ENCODE results near the gene MAN1A1.
"Not testable (repeated sequence)": the region's sequence is repeated elsewhere in the genome, so short reads cannot be mapped to it uniquely, and the experiment has no call there.

The MAN1A1 gene

DNA sequence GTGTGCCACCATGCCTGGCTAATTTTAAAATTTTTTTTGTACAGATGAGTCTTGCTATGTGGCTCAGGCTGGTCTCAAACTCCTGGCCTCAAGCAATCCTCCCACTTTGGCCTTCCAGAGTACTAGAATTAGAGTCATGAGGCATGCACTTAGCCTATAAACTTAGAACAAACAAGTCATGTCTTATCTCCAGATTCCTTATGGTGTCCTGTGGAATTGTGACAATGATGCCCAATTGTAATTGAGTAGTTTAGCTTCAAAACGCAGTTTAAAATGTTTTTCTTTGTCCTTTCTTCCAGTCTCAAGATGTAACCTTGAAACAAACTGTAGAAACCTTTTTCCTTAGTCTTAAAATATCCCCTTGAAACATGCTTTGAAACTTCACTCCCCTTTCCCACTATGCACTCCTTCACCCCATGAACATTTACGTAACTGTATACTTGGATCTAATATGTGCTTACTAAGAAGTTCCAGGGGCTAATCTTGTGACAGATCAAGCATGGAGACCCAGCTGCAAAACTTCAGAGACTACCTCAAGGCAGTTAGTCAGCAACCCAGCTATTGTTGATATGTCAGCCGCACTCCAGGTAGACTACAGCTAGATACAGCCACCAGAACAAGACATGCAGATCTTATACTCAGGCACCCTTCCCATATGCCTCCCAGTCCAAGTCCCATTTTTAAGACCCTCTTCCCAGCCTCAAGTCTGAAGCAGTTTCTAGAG, 46.2 kb downstream of the MAN1A1 start:
- no peak for DNase-seq (ENCODE audit: low read depth)

DNA sequence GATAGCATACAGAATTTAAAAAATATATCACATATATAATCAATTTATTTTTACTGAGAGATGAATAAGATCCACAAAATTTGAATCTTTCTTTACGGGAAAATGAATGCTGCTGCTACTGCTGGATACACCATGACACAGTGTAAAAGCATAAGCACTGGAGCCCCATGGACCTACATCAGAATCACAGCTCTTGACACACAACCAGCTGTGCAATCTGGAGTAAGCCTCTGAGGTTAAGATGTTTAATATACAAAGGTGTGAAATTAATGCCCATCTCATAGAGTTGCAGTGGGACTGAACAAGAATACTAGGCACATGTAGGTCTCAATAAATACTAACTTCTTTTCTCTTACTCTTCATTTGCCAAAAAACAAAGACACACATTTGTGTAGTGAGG, 48.1 kb downstream of the MAN1A1 start:
- DNase-seq (ENCODE audit: low read depth) = no peak

DNA sequence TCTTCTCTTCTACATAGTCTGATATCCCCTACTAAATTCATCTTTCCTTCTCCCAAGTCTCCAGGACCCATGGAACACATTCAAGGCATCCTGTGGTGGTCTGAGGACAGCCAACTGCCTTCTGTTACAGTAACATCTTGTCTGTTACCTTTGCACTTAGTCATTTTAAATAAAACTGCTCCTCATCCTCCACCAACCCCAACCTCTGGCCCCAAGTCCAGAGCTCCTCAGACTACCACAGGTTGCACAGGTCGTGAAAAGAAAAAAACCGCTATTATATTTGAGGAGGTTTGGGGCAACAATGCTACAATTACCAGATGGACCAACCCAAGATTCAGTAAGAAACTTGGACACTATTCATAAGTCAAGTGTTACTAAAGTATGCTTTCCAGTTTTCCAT, 49.9 kb downstream of the MAN1A1 start:
- DNase-seq (ENCODE audit: low read depth) = no peak

DNA sequence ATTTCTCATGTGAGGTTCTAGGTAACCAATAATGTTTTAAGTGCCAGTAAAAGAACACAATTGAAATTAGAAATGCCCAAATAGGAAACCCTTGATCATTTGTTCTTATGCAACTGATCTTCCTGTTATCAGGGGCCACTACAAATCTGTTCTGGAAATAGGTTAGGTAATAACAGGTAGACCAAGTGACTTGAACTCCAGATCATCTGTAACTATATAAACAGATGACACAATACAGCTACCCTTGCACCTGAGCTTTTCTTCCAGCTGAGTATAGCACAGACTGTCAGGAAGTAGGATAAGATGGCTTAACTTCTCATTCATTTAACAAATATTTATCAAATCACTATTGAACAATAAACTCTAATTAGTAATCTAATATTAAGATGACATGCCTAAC, 52.5 kb downstream of the MAN1A1 start:
- no peak for DNase-seq (ENCODE audit: low read depth)

DNA sequence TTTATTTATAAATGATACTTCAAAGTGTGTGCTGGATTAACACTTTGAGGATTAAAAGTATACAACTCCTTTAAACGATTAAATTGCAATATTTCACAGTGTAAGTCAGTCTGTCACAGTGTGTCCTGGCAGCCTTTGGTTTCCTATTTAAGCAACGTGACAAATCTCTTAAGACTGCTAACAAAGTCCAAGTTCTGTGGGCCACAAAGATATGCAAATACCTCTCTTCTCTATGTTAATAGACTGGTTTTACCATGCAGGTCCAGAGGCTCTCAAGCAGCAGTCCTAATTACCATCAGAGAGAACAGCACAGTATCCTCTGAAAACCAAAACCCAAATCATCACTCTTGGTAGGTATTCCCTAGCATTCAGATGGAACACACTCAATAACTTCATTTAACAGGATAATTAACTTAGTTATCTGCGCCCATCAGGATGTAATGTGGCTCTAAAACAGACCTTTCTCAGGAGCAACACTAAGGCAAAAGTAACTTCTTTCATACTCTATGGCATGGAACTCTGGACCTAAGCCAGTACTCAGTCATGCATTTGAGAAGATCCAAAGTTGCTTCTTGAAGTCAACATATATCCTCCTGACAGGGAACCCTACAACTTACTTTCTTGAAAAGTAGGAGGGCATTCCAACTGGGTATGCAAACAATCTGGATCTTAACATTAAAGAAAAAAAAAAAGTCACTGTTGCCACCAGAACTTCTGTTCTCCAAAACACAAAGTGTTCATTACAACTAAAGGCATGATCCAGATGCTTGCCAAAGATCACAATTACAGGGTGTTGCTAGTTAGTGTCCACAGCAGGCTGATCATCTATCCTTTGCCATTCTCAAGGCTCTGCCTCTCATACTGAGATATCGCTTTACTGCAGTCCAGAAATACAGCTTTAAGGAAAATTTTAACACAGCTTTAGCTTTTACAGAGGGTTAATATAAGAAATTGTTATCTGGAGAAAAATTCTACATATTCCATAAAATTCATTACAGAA, 53.2 kb downstream of the MAN1A1 start:
- DNase-seq (ENCODE audit: low read depth) = no peak

DNA sequence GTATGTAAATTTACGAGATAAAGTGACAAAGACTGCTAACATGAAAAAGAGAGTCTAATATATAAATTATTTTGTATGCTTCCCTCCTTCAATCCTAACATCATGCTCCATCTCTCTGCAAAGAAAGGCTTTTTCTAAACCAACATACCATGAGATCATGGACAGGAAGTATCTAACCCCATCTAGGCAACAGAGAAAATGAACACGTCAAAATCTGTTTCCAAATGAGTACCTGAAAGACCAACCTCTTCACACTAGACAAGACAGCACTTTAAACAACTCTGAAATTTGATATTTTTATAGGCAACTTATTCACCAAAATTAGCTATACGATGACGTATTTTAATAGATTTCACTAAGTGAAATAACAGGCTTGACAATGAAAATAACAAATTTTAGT, 54.6 kb downstream of the MAN1A1 start:
- no peak for DNase-seq (ENCODE audit: low read depth)

DNA sequence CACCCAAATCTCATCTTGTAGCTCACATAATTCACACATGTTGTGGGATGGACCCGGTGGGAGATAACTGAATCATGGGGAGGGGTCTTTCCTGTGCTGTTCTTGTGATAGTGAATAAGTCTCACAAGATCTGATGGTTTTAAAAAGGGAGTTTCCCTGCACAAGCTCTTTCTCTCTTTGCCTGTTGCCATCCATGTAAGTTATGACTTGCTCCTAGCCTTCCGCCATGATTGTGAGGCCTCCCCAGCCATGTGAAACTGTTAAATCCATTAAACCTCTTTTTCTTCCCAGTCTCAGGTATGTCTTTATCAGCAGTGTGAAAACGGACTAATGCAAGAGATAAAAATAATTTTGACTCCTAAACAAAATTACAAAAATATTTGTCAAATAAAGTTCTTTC, 58.5 kb downstream of the MAN1A1 start:
- DNase-seq (ENCODE audit: low read depth) = not testable (repeated sequence)

DNA sequence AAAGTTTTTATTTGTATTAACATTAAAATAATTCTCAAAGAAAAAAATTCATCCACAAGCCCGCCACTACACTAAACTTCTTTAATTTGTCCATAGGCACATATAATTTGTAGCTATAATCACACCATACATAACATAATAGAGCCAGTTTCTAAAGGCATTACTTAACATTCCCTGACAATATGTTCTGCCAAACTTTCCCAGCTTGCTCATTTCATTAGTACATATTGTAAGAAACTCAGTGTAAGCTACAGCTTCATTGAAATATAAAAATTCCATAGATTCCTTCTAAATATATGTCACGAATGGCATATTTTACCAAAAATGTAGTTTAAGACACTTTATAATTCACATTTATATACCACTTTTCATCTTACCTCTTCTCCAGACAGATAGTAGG, 59.3 kb downstream of the MAN1A1 start:
- DNase-seq (ENCODE audit: low read depth) = no peak

DNA sequence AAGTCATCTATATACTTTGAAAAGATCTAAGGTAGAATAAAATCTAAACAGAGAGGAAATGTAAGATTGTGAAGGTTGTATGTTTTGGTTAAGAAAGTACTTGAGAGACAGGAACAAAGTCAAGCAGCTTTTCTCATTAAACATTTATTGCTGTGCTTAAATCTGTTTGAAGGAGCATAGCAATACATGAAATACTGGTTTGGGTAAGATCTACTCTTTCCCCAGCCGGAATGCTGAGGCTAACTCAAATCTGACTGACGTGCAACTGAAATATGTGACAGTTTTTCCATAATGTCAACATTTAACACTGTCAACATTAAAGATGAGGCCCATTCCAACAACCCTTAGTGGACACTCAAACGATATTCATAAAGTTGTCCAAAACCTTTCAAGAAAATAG, 59.9 kb downstream of the MAN1A1 start:
- no peak for DNase-seq (ENCODE audit: low read depth)

DNA sequence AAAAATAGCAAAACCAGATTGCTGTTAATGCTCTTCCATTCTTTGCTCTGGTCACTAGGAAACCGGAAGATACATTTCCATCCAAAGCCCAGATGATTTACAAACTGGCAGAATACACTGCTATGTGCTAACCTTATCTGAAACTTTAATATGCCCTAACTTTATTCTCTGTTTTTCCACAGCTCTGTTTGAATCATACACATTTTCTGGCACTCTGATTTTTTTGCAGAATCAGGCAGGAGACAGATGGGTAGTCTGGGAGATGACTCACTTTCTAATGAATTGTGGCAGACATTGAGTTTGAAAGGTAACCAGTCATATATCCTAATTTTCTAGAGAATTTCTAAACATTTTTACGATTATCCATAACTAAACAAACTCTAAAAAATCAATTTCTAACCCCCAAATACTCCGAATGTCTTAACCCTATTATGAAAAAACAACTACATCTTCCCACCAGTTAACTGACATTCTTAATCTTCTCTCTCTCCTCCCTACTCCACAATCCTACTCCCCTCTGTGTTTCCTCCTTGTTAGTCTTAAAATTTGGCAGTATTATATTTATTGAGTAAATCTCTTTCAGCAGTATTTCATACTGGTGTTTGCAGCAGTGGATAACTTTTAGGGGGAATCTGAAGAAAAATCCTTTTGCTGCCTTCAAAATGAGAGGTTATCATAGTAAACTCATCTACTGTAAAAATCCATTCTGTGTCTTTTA, 63.5 kb downstream of the MAN1A1 start:
- no peak for DNase-seq (ENCODE audit: low read depth)

DNA sequence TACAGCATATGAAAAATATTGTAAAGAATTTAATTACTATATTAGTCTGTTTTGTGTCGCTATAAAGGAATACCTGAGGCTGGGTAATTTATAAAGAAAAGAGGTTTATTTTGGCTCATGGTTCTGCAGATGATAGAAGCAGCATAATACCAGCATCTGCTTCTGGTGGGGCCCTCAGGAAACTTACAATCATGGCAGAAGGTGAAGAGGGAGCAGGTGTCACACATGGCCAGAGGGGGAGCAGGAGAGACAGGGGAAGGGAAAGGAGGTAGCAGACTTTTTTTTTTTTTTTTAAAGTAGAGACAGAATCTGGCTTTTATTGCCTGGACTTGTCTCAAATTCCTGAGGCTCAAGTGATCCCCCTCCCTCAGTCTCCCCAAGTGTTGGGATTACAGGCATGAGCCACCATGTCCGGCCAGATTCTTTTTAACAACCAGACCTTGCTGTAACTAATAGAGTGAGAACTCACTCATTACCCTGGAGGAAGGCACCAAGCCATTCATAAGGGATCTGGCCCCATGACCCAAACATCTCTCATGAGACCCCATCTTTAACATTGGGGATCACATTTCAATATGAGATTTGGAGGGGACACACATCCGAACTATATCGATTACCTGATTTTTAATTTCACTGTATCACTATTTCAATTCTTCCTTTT, 64.6 kb downstream of the MAN1A1 start:
- DNase-seq (ENCODE audit: low read depth) = no peak

DNA sequence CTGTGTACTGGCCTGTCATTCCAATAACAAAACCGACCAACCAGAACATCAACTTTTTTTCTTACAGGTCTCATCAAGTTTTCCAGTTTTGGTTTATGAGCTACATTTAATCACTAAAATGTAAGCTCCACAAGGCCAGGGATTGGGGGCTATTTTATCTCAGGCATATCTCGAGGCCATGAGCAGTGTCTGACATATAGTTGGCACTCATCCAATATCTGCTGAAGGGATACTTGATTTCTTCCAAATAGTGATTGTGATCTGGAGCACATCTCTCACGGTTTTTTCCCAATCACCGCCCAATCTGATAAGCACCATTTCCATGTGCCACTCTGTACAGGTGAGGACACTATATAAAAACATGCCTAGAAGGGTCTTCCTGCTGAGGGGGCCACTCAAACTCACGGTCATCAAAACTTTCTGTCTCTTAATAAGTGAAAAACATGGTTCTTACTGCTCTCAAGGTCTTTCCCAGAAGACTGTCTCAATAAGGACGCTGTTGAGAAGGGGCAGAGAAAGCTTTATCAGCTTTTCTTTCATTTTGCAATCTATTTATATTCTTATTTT, 65.5 kb downstream of the MAN1A1 start:
- DNase-seq (ENCODE audit: low read depth) = no peak

DNA sequence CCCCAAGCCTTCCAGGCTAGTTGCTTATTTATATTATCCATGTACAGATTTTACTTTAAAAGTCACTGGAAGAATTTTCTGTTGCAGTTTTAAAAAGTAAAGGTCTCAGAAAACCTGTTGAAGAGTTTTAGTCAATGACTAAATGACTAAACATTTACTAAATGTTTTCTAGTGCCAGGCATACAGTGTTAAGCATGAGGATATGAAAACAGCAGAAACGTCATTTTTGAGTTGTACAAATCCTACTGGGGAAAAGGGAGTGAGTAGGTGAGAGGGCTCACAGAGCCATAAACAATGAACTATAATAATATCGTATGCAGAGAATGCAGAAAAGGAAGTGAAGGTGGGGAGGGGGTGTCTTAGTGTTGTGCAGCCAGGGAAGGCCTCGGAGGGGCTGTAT, 66.3 kb downstream of the MAN1A1 start:
- DNase-seq (ENCODE audit: low read depth) = no peak

DNA sequence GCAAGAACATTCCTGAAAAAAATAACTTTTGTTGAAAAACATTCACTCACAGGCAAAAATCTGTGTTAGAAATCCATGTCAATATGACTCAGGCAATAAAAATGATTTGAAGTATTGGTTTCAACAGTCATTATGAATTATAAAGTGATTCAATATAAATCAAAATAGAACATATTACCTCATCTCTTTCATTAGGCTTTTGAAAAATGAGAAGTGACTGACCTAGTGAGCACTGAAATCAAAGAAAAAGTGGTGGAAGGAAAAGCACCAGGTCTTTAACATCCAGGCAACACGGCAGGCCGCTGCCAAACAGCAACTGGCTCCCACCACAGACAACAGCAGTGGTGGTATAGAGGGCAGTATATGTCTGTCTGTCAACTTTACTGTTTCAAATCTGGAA, 68.9 kb downstream of the MAN1A1 start:
- peak; percentile 11 for DNase-seq (ENCODE audit: low read depth)

DNA sequence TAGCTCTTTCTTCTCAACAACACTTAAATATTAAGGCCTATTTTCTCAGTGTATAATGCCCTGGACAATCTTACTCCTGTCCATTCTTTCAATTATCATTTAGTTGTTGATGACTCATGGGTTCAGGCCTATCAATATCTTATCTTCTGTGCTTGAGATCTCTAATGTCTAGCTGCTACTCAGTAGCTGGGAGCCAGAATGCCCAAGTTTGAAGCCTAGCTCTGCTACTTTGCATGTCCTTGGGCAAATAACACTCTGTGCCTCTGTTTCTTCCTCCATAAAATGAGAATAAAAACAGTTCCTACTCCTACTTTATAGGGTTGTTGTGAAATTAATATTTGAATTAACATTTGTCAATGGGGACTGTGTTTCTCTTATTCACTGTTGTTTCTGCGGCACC, 69.5 kb downstream of the MAN1A1 start:
- DNase-seq (ENCODE audit: low read depth) = no peak

DNA sequence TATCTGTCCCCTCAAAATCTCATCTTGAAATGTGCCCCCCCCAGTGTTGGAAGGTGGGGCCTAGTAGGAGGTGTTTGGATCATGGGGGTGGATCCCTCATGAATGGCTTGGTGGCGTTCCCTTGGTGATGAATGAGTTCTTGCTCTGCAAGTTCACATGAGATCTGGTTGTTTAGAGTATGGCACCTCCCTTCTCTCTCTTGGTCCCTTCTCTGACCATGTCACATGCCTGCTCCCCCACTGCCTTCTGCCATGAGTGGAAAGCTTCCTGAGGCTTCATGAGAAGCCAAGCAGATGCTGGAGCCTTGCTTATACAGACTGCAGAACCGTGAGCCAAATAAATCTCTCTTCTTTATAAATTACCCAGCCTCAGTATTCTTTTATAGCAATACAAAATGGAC, 70.9 kb downstream of the MAN1A1 start:
- DNase-seq (ENCODE audit: low read depth) = no peak

DNA sequence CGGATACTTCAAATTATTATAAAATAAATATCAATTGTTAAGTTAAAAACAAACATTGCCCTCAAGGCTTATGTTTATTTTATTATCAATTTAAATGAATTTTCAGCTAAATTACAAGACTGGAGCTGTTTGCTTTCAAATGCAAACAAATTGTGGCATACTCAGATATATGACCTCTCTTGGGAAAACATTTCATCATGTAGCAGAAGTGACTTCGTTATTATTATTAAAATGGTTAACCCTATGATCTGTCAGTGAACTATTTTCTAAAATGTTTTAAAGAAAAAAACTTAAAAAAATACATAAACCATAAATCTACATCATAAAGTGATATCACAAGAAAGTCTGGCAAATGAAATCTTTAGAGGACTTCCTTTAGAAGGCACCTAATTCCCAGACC, 72.5 kb downstream of the MAN1A1 start:
- DNase-seq (ENCODE audit: low read depth) = no peak

DNA sequence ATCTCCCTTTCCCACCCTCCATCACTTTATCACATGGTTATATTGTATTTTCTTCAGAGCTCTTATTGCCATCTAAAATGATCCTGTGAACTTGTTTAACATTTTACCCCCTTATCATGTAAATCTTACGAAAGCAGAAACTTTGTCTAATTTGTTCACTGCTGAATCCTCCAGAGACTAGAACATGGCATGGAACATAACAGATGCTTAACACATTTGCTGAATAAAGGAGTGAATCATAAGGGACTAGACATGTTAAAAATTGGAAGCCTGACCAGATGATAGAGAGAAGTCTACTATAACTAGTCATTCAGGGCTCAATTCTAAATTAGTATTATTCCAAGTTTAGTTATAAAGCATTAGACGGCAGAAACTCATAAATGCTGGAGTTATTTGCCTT, 73.3 kb downstream of the MAN1A1 start:
- DNase-seq (ENCODE audit: low read depth) = no peak

DNA sequence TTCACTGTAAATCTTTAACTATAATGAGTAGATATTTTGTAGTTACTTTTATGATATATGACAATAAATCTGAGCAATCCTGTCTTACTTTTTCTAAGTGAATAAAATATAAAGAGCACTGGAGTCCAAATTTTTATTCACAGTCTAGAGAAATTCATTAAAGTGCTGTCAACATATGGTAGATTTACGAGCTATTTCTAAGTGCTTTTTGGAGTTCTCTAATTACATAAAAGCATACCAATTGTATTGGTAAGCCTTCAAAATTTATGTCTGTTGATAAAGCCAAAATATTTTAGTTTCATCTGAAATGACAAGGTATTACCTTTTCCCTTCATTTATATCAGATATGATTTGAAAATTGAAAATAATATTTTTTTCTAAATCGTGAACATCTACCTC, 75.4 kb downstream of the MAN1A1 start:
- no peak for DNase-seq (ENCODE audit: low read depth)

DNA sequence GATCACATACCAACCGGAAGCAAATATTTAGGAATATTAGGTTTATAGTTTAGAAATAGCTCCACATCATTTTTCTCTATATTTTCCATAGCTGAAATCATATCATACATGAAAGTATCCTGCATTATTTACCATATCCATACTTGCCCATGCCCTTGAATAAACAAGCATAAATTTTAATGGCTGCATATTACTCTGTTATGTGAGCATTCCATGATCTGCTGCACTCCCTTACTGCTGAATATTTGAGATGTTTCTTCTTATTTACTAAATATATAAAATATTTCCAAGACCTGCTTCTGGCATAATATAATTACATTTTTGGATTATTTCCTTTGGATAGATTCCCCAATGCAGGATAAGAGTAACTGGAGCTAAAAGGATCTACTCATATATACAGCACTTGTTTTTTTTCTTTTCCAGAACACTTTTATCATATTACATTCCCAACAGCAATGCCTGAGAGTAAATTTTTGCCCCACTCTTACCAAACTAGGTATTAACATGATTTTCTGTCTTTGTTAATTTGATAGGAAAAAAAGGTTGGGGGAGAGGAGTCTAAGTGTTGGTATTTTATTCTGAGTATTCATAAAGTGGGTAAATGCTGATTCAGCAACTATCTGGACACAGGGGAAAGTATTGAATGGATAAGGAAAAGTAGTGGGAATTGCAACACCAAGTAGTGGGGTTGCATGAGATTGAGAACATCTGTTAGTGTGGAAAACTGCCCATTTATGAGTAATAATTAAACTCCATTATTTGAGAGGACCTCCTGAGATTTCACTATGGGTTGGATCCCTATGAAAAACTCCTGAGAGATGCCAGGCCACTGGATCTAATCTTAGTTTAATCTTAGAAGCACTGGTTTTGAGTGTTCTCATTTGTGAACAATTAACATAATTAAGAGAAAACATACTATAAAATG, 76.0 kb downstream of the MAN1A1 start:
- DNase-seq (ENCODE audit: low read depth) = peak; percentile 49

DNA sequence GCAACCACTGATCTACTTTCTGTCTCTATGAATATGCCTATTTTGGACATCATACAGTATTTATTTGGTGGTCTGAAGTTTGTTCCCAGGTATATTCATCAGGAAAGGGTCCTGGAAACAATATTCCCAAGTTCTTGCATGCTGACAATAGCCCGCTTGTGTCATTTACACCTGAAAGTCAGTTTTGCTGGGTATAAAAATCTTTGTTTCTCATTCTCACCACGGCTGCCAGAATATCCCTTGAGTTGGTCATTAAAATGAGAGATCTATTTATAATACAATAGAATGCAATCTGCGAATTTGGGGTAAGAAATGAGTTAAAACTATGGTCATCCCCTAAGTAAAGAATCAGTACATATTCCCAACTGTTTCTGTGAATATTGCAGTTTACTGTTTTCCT, 79.0 kb downstream of the MAN1A1 start:
- no peak for DNase-seq (ENCODE audit: low read depth)
